GM20000 (cell line): ENCODE measurements around the gene ELK3.

Experiments
- DNase-seq: peaks from one replicate; pipeline ENCODE4 v3.0.0; 2012; ENCODE audit warnings: low spot score
- CTCF ChIP-seq: IDR thresholded peaks from 2 replicates; pipeline ENCODE4 v1.5.1; 2012; ENCODE audit warnings: mild to moderate bottlenecking, control low read depth; ENCODE audit errors: extremely low read depth, missing control alignments

The ELK3 gene

GRCh38 chr12:96206936-96207662 lies 12.9 kb downstream of the ELK3 start:
- no peak for TF ChIP-seq CTCF
- no peak for DNase-seq

- no peak for DNase-seq
- no peak for TF ChIP-seq CTCF
Observed at GRCh38 chr12:96208346-96208745, 14.2 kb downstream of the ELK3 start.

- DNase-seq = no peak
- TF ChIP-seq CTCF = no peak
Observed at GRCh38 chr12:96208801-96209549, 14.8 kb downstream of the ELK3 start.

GRCh38 chr12:96210376-96211055 lies 16.3 kb downstream of the ELK3 start:
- DNase-seq = peak; percentile 35
- no peak for TF ChIP-seq CTCF

- TF ChIP-seq CTCF = no peak
- DNase-seq = no peak
Observed at GRCh38 chr12:96211988-96212387, 17.8 kb downstream of the ELK3 start.

GRCh38 chr12:96212456-96213375 lies 18.5 kb downstream of the ELK3 start:
- DNase-seq = no peak
- TF ChIP-seq CTCF = no peak
